Left lung (tissue), 10 donors: ENCODE data around the gene VPS37B. TPM values are rescaled to one million over a fixed set of nuclear protein-coding genes. Genes with fewer than 3 reads are reported as not detected.
A peak's percentile ranks its signal among the peaks of the same experiment; 100 is the strongest.

Source experiments
- ATAC-seq: fragments of 200-7000 bp; cut with Tn5 transposase; one replicate; pipeline ENCODE4 v1.9.1; 2020; ENCODE audit warnings: moderate library complexity
- DNase-seq, 4 donors: peaks; one replicate each; pipeline ENCODE4 v3.0.0-alpha.2; 2013 to 2020
- H3K27ac ChIP-seq, 2 donors: fragments of 200-600 bp; sonication (generic) in 1 of 2; one replicate each; pipeline versions ENCODE4 v1.5.0 to v1.8.0; 2020 to 2021
- H3K27me3 ChIP-seq, 2 donors: fragments of 200-600 bp; sonication (generic) in 1 of 2; one replicate each; pipeline versions ENCODE4 v1.5.0 to v1.8.0; 2020 to 2021
- H3K36me3 ChIP-seq, 2 donors: fragments of 200-600 bp; sonication (generic) in 1 of 2; one replicate each; pipeline versions ENCODE4 v1.5.0 to v1.8.0; 2020 to 2021
- H3K4me1 ChIP-seq, 2 donors: fragments of 200-600 bp; one replicate each; pipeline ENCODE4 v1.8.0; 2021
- H3K4me3 ChIP-seq, 2 donors: fragments of 200-600 bp; sonication (generic) in 1 of 2; one replicate each; pipeline versions ENCODE4 v1.5.0 to v1.8.0; 2020 to 2021; ENCODE audit warnings: mild to moderate bottlenecking in 1 of 2
- H3K9me3 ChIP-seq, 2 donors: fragments of 200-600 bp; sonication (generic) in 1 of 2; one replicate each; pipeline versions ENCODE4 v1.5.0 to v1.8.0; 2020 to 2021
- CTCF ChIP-seq, 2 donors: fragments of 200-600 bp; sonication (generic) in 1 of 2; IDR thresholded peaks; one replicate each; pipeline versions ENCODE4 v1.5.0 to v1.8.0; 2021; ENCODE audit warnings: antibody characterized with exemption in 2 of 2
- intact Hi-C, 2 donors: fragments of 100-400 bp; cut with DNase I; formaldehyde crosslinking; loops; one replicate each; pipeline versions ENCODE4 v1.11.2 to v1.14.2; 2022
- polyA plus RNA-seq, 6 donors: library from polyadenylated mRNA; unstranded; fragments of 120-200 nt; gene quantifications; one replicate each; pipeline ENCODE4 v1.2.1, GENCODE V29; 2013; ENCODE audit not compliant: insufficient read length in 6 of 6
- total RNA-seq, 2 donors: library from RNA; stranded (reverse); fragmentation: NEBNext Ultra II Directional; extraction: Animal tissue kit (Norgen Biotek cat#: 25700); gene quantifications; one replicate each; pipeline ENCODE4 v1.2.1, GENCODE V29; 2021
- donor health status: DM: no; HTN: yes; CAD: no.
- donor health status: DM: no; HTN: no; CAD: no.

The VPS37B gene
- total and polyA plus RNA-seq, 8 donors: 23.2 to 35.8 (median 29.7) TPM

GRCh38 chr12:122855071-122855829 is 40.7 kb downstream of the VPS37B start:
- TF ChIP-seq CTCF (IDR thresholded peaks at IDR 0.05): no peak
- Histone ChIP-seq H3K36me3 (peaks cover 0 to 51% of the 10 kb centered on the region in 2 donors), H3K9me3 (no peaks in the 10 kb centered on the region), H3K27ac (no peak overlapping the region), H3K27me3 (no peaks in the 10 kb centered on the region), H3K4me1 (peaks cover 3 to 9% of the 10 kb centered on the region in 2 donors), H3K4me3 (no peak overlapping the region)
- intact Hi-C loops: loop anchor here (5.0 kb wide), 1 partner anchor 97 kb away; no protein-coding TSS in a partner anchor
- DNase-seq: no peak
- ATAC-seq: no peak

GRCh38 chr12:122854554-122854953 is 41.4 kb downstream of the VPS37B start:
- TF ChIP-seq CTCF (IDR thresholded peaks at IDR 0.05): no peak
- H3K27ac ChIP-seq: no peak overlapping the region
- no peaks in the 10 kb centered on the region for H3K27me3 ChIP-seq
- H3K4me1 ChIP-seq: peaks cover 5 to 6% of the 10 kb centered on the region in 2 donors
- DNase-seq: no peak
- H3K4me3 ChIP-seq: no peak overlapping the region
- ATAC-seq: no peak
- H3K36me3 ChIP-seq: peaks cover 0 to 46% of the 10 kb centered on the region in 2 donors
- intact Hi-C loops: no loop called here
- H3K9me3 ChIP-seq: no peaks in the 10 kb centered on the region

- DNase-seq: no peak
- peaks cover 0 to 46% of the 10 kb centered on the region in 2 donors for H3K36me3 ChIP-seq
- no peak overlapping the region for H3K4me3 ChIP-seq
- no peaks in the 10 kb centered on the region for H3K9me3 ChIP-seq
- no peak for TF ChIP-seq CTCF (IDR thresholded peaks at IDR 0.05)
- intact Hi-C loops: no loop called here
- ATAC-seq: no peak
- H3K27ac ChIP-seq: no peak overlapping the region
- H3K4me1 ChIP-seq: peaks cover 9 to 11% of the 10 kb centered on the region in 2 donors
- no peaks in the 10 kb centered on the region for H3K27me3 ChIP-seq
Measured at GRCh38 chr12:122853582-122854245, 42.2 kb downstream of the VPS37B start.

- DNase-seq: no peak
- no peaks in the 10 kb centered on the region for H3K9me3 ChIP-seq
- H3K27me3 ChIP-seq: no peaks in the 10 kb centered on the region
- H3K4me3 ChIP-seq: no peak overlapping the region
- no peak for TF ChIP-seq CTCF (IDR thresholded peaks at IDR 0.05)
- peaks cover 0 to 47% of the 10 kb centered on the region in 2 donors for H3K36me3 ChIP-seq
- ATAC-seq: no peak
- intact Hi-C loops: no loop called here
- peak overlapping the region in 1 of 2 donors; percentile 77 for H3K27ac ChIP-seq
- peaks cover 9 to 11% of the 10 kb centered on the region in 2 donors for H3K4me1 ChIP-seq
Measured at GRCh38 chr12:122852336-122853275, 43.3 kb downstream of the VPS37B start.
